GM19372 (cell line): Measurements from ENCODE around the gene ERVFRD-1.
"Not testable (repeated sequence)": the region's sequence is repeated elsewhere in the genome, so short reads cannot be mapped to it uniquely, and the experiment has no call there.

ENCODE experiments used
- ATAC-seq: cut with Tn5 transposase; IDR thresholded peaks from one replicate; pipeline ENCODE4 v1.9.1; 2021; ENCODE audit warnings: mild to moderate bottlenecking, low read depth, moderate library complexity; ENCODE audit not compliant: unreplicated experiment

Gene ERVFRD-1

GRCh38 chr6:11092668-11093375 lies 18.7 kb downstream of the ERVFRD-1 start:
- ATAC-seq, result peak; percentile 28

GRCh38 chr6:11091141-11091540 lies 20.4 kb downstream of the ERVFRD-1 start:
- ATAC-seq, result not testable (repeated sequence)

- no peak for ATAC-seq
Observed at GRCh38 chr6:11089695-11090094, 21.8 kb downstream of the ERVFRD-1 start.

GRCh38 chr6:11087141-11087812 lies 24.2 kb downstream of the ERVFRD-1 start:
- ATAC-seq, result not testable (repeated sequence)

GRCh38 chr6:11085758-11086435 lies 25.6 kb downstream of the ERVFRD-1 start:
- no peak for ATAC-seq

- ATAC-seq, result no peak
Observed at GRCh38 chr6:11083956-11084355, 27.6 kb downstream of the ERVFRD-1 start.

- ATAC-seq, result no peak
Observed at GRCh38 chr6:11083491-11083890, 28.0 kb downstream of the ERVFRD-1 start.

- no peak for ATAC-seq
Observed at GRCh38 chr6:11080296-11080695, 31.2 kb downstream of the ERVFRD-1 start.

GRCh38 chr6:11078266-11078665 lies 33.3 kb downstream of the ERVFRD-1 start:
- ATAC-seq, result no peak

GRCh38 chr6:11076540-11076939 lies 35.0 kb downstream of the ERVFRD-1 start:
- no peak for ATAC-seq

- ATAC-seq, result no peak
Observed at GRCh38 chr6:11072101-11072500, 39.4 kb downstream of the ERVFRD-1 start.

- no peak for ATAC-seq
Observed at GRCh38 chr6:11069760-11070159, 41.8 kb downstream of the ERVFRD-1 start.

GRCh38 chr6:11067348-11067747 lies 44.2 kb downstream of the ERVFRD-1 start:
- no peak for ATAC-seq

GRCh38 chr6:11066505-11067347 lies 44.8 kb downstream of the ERVFRD-1 start:
- ATAC-seq, result no peak

- ATAC-seq, result no peak
Observed at GRCh38 chr6:11065436-11066202, 45.9 kb downstream of the ERVFRD-1 start.

GRCh38 chr6:11064836-11065235 lies 46.7 kb downstream of the ERVFRD-1 start:
- ATAC-seq, result no peak

- no peak for ATAC-seq
Observed at GRCh38 chr6:11062715-11063114, 48.8 kb downstream of the ERVFRD-1 start.

GRCh38 chr6:11062083-11062482 lies 49.4 kb downstream of the ERVFRD-1 start:
- no peak for ATAC-seq

- no peak for ATAC-seq
Observed at GRCh38 chr6:11058406-11058805, 53.1 kb downstream of the ERVFRD-1 start.

GRCh38 chr6:11056871-11057270 lies 54.7 kb downstream of the ERVFRD-1 start:
- no peak for ATAC-seq
